Measurements from ENCODE around the gene TNK2.
A peak's percentile ranks its signal among the peaks of the same experiment; 100 is the strongest.

- no peak for TF ChIP-seq POLR2A (IDR thresholded peaks at IDR 0.05)
- TF ChIP-seq CTCF (IDR thresholded peaks at IDR 0.05): peak; percentile 99 to 100 (median 100)
Observed at GRCh38 chr3:195850857-195851543, 57.4 kb downstream of the TNK2 start.

Measured in body of pancreas (tissue), 4 donors.